Parathyroid adenoma (tissue), 2 donors: ENCODE measurements around the gene SLC44A2.

Source experiments
- H2AFZ ChIP-seq: fragments of 300-600 bp; sonication (generic); one replicate; pipeline ENCODE4 v1.7.0; 2017; ENCODE audit warnings: antibody characterized with exemption, mild to moderate bottlenecking
- H3K27ac ChIP-seq: fragments of 300-600 bp; sonication (generic); one replicate; pipeline ENCODE4 v1.7.0; 2017
- H3K27me3 ChIP-seq: fragments of 300-600 bp; sonication (generic); one replicate; pipeline ENCODE4 v1.7.0; 2017; ENCODE audit warnings: low read length; ENCODE audit not compliant: control insufficient read depth, insufficient read depth
- H3K36me3 ChIP-seq: fragments of 300-600 bp; sonication (generic); one replicate; pipeline ENCODE4 v1.7.0; 2017; ENCODE audit warnings: low read length; ENCODE audit not compliant: control insufficient read depth, insufficient read depth
- H3K4me1 ChIP-seq: fragments of 300-600 bp; sonication (generic); one replicate; pipeline ENCODE4 v1.7.0; 2017; ENCODE audit warnings: control low read depth
- H3K4me2 ChIP-seq: fragments of 300-600 bp; sonication (generic); one replicate; pipeline ENCODE4 v1.7.0; 2017; ENCODE audit warnings: low read length
- H3K4me3 ChIP-seq: fragments of 300-600 bp; sonication (generic); one replicate; pipeline ENCODE4 v1.7.0; 2017; ENCODE audit warnings: low read depth, low read length
- H3K79me2 ChIP-seq: fragments of 300-600 bp; sonication (generic); one replicate; pipeline ENCODE4 v1.7.0; 2017; ENCODE audit warnings: control low read depth
- H3K9ac ChIP-seq: fragments of 300-600 bp; sonication (generic); one replicate; pipeline ENCODE4 v1.7.0; 2017; ENCODE audit warnings: mild to moderate bottlenecking
- H3K9me3 ChIP-seq: fragments of 300-600 bp; sonication (generic); one replicate; pipeline ENCODE4 v1.7.0; 2017; ENCODE audit warnings: low read length; ENCODE audit not compliant: control insufficient read depth
- CTCF ChIP-seq: fragments of 300-600 bp; sonication (generic); IDR thresholded peaks from one replicate; pipeline ENCODE4 v1.7.0; 2017; ENCODE audit warnings: antibody characterized with exemption, mild to moderate bottlenecking
- donor health status: primary hyperparathyroidism.

Gene SLC44A2

GRCh38 chr19:10593148-10593547, 32.2 kb upstream of the SLC44A2 start:
- no peak overlapping the region for H3K4me2 ChIP-seq
- H3K4me1 ChIP-seq, result no peaks in the 10 kb centered on the region
- no peak for TF ChIP-seq CTCF
- no peak overlapping the region for H2AFZ ChIP-seq
- H3K27me3 ChIP-seq, result no peaks in the 10 kb centered on the region
- no peak overlapping the region for H3K27ac ChIP-seq
- no peaks in the 10 kb centered on the region for H3K79me2 ChIP-seq
- H3K9me3 ChIP-seq, result no peaks in the 10 kb centered on the region
- no peaks in the 10 kb centered on the region for H3K36me3 ChIP-seq
- no peak overlapping the region for H3K4me3 ChIP-seq
- H3K9ac ChIP-seq, result no peak overlapping the region

- no peak overlapping the region for H3K4me3 ChIP-seq
- no peaks in the 10 kb centered on the region for H3K79me2 ChIP-seq
- H2AFZ ChIP-seq, result peak overlapping the region; percentile 33
- no peak overlapping the region for H3K9ac ChIP-seq
- H3K4me1 ChIP-seq, result no peaks in the 10 kb centered on the region
- no peak overlapping the region for H3K4me2 ChIP-seq
- no peaks in the 10 kb centered on the region for H3K36me3 ChIP-seq
- no peak for TF ChIP-seq CTCF
- no peaks in the 10 kb centered on the region for H3K9me3 ChIP-seq
- H3K27ac ChIP-seq, result no peak overlapping the region
- no peaks in the 10 kb centered on the region for H3K27me3 ChIP-seq
These were observed 31.3 kb upstream of the SLC44A2 start for GRCh38 chr19:10593820-10594637.

GRCh38 chr19:10600149-10600548, 25.2 kb upstream of the SLC44A2 start:
- Histone ChIP-seq H3K4me3 (no peak overlapping the region), H3K4me1 (peaks cover 2% of the 10 kb centered on the region), H3K9me3 (no peaks in the 10 kb centered on the region), H2AFZ (no peak overlapping the region), H3K9ac (no peak overlapping the region), H3K79me2 (no peaks in the 10 kb centered on the region), H3K27me3 (no peaks in the 10 kb centered on the region), H3K4me2 (no peak overlapping the region), H3K36me3 (no peaks in the 10 kb centered on the region), H3K27ac (no peak overlapping the region)
- no peak for TF ChIP-seq CTCF

- H3K4me1 ChIP-seq, result peaks cover 2% of the 10 kb centered on the region
- peak overlapping the region; percentile 82 for H2AFZ ChIP-seq
- H3K27ac ChIP-seq, result no peak overlapping the region
- no peak for TF ChIP-seq CTCF
- H3K27me3 ChIP-seq, result no peaks in the 10 kb centered on the region
- H3K9me3 ChIP-seq, result no peaks in the 10 kb centered on the region
- H3K4me3 ChIP-seq, result no peak overlapping the region
- no peaks in the 10 kb centered on the region for H3K36me3 ChIP-seq
- no peaks in the 10 kb centered on the region for H3K79me2 ChIP-seq
- H3K9ac ChIP-seq, result no peak overlapping the region
- no peak overlapping the region for H3K4me2 ChIP-seq
These were observed 23.4 kb upstream of the SLC44A2 start for GRCh38 chr19:10601999-10602329.
